Measurements from ENCODE around the gene AUTS2.

DNA sequence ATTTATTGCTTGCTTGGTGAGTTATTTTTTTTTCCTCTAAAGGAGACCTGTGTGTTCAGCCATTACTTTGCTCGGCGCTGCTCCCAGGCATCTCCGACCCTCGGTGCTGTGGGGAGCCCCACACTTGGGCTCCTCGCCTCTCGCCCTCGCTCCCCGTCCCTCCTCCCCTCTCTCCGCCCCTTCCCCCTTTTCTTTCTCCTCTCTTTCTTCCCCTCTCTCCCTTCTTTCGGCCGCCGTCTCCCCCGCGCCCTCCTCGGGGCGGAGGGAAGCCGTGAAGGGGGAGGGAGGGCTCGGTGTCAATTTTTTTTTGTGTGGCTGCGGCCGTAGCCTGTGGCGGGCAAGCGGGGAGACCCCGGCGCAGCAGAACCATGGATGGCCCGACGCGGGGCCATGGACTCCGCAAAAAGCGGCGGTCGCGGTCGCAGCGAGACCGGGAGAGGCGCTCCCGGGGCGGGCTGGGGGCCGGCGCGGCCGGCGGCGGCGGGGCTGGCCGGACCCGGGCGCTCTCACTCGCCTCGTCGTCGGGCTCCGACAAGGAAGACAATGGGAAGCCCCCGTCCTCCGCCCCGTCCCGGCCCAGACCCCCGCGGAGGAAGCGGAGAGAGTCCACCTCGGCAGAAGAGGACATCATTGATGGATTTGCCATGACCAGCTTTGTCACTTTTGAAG, 1.1 kb downstream of the AUTS2 start:
- TF ChIP-seq EZH2phosphoT487 (IDR thresholded peaks at IDR 0.05; ENCODE audit: insufficient read depth, low read depth) (no peak), EZH2 (IDR thresholded peaks at IDR 0.05; ENCODE audit: insufficient read depth, poor library complexity, severe bottlenecking) (no peak)

All from GM23248 (cell line).